Raji (cell line): ENCODE measurements around the gene PSME2.

ENCODE experiments used
- POLR2A ChIP-seq: IDR thresholded peaks from 2 replicates; pipeline ENCODE4 v1.6.1; 2011; ENCODE audit warnings: low read depth, low read length, control low read depth; ENCODE audit not compliant: insufficient read depth

The PSME2 gene

DNA sequence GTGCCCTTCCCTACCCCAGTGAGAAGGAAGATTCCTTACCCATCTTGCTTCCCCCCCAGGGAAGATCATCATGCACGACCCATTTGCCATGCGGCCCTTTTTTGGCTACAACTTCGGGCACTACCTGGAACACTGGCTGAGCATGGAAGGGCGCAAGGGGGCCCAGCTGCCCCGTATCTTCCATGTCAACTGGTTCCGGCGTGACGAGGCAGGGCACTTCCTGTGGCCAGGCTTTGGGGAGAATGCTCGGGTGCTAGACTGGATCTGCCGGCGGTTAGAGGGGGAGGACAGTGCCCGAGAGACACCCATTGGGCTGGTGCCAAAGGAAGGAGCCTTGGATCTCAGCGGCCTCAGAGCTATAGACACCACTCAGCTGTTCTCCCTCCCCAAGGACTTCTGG lies 43.0 kb downstream of the PSME2 start:
- no peak for TF ChIP-seq POLR2A

DNA sequence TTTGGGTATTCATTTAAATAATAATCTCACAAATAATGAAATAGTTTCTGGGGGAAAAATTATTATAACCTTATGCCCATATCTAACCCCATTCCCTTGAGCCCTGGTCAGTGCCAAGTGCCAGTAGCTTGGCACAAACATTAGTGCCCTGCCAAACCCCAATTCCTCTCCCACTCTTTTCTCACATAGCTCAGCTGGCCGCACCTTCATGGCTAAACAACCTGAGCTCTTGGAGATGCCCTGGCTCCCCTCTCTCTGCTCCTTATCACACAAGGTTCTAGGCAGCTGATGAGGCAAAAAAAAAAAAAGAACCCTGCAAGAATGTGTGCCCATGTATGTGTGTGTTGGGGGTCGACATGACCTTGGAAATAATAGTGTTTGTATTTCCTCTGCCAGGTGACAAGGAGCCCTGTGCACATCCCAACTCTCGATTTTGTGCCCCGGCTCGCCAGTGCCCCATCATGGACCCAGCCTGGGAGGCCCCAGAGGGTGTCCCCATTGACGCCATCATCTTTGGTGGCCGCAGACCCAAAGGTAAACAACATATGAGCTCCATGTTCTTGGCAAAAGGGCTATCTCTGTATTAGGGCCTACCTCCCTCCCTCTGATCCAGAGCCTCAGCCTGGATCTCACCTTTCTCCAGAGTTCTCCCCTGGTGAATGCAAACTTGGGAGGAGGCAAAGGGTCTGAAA lies 43.9 kb downstream of the PSME2 start:
- no peak for TF ChIP-seq POLR2A

DNA sequence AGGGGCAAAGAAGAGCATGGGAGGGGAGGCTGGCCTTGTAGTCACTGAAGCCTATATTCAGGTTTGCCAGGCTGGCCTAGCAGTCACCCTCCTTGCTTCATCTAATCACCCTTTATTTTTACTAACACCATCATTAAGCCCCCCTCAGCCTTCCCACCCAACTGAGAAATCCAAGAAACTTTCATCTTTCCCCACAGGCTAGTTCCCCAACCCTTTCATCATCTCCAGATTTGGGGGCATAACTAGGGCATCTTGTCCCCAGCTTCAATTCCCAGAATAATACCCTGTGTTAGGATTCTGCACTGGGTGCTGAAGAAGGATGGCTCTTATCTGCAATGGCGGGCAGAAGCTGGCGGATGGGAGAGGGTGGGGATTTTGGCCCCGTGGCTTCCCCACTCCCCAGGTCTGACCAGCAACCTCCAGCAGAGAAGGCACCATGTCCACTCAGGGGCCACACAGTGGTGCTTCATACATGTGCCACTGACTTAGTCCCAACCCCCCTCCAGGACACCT lies 45.4 kb downstream of the PSME2 start:
- TF ChIP-seq POLR2A, result no peak

DNA sequence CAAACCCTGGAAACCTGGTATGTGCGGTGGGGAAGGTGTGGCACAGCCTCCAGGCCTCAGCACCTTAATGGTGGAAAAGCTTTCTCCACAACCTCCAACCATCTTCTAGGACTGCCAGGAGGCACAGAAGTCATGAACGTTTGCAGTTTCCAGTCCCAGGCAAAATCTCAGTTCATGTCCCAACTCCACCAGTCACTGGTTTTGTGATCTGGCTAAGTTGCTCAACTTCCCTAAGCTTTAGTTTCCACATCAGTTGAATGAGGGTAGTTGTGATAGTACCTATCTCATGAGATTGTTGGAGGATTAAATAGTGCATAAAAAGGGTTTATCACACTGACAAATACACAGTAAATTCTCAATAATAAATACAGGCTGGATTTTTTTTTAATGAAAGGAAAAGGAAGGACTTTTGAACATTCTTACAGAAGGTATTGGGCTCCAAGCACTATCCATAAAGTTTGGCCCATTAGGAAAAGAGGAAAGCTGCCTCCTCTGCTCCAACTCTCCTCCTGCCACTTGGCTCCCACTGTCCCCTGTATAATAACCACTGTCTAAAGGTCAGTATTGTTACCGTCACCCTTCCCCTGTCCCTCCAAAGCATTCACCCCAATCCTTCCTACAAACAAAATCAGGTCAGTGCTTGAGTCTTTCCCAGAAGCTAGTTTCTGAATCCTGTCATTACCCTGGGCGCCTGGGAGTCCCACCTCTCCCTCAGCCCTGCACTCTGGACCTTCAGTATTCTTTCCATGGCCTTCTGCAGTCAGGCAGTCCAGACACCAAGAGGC lies 46.0 kb downstream of the PSME2 start:
- TF ChIP-seq POLR2A, result no peak

DNA sequence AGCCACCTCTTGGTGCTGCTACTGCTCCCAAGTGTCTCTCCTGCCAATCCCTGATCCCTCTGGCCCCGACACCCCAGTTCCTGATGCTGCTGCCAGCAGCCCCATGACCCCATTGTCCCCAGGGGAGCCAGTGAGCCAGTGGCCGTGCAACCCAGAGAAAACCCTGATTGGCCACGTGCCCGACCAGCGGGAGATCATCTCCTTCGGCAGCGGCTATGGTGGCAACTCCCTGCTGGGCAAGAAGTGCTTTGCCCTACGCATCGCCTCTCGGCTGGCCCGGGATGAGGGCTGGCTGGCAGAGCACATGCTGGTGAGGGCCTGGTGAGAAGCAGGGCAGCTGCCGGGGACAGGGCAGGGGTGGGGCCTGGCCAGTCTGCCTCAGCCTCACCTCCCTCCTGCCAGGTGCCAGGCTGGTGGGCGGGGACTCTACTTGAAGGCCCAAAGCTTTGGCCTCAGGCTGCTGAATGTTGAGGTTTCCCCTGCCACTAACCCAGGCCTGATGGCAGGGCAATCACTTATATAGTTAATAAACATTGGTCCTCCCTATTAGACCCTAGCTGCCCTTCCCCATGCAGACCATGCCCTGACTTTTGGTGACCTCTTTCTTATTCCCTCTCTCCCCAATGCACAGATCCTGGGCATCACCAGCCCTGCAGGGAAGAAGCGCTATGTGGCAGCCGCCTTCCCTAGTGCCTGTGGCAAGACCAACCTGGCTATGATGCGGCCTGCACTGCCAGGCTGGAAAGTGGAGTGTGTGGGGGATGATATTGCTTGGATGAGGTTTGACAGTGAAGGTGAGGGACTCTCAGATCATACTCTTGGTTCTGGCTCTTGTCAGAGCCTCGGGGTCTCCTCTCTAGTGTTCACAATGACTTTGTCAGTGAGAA lies 47.2 kb downstream of the PSME2 start:
- TF ChIP-seq POLR2A, result no peak

DNA sequence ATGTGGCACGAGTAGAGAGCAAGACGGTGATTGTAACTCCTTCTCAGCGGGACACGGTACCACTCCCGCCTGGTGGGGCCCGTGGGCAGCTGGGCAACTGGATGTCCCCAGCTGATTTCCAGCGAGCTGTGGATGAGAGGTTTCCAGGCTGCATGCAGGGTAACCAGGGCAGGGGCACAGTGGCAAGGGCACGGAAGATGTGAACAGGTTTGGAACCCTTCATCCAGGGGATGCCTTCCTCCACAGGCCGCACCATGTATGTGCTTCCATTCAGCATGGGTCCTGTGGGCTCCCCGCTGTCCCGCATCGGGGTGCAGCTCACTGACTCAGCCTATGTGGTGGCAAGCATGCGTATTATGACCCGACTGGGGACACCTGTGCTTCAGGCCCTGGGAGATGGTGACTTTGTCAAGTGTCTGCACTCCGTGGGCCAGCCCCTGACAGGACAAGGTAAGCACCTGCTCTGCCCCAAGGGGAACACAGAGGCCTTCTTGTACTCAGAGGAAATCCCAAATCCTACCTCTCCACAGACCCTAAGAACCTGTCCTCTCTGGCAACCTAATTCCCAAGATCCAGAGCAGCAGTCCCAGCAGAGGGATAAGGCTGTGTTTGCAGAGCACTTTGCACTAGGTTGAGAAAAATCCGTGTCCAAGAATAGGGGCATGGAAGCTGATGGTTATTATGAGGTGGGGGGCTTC lies 48.0 kb downstream of the PSME2 start:
- TF ChIP-seq POLR2A, result no peak

DNA sequence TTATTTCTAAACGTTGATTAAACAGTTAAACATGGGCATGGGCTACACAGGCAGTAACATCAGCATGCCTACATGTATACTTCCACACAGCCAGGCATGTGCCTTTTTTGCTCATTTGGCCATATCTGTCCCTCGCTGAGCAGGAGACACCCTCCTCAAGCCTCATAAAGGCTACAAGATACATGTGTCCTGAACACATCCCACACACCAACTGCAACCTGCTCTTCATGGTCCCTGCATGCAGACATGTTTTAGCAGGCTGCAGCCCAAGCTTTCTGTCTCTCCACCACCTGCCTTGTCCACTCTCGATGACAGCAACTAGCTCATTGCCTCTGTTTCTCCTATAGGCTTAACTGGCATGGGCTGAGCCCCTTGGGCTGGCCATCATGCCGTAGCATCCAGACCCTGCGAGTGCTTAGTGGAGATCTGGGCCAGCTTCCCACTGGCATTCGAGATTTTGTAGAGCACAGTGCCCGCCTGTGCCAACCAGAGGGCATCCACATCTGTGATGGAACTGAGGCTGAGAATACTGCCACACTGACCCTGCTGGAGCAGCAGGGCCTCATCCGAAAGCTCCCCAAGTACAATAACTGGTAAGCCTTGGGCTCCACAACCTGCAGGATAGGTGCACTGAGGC lies 49.7 kb downstream of the PSME2 start:
- peak; percentile 44; the same call in 1 of the 2 replicates for TF ChIP-seq POLR2A

DNA sequence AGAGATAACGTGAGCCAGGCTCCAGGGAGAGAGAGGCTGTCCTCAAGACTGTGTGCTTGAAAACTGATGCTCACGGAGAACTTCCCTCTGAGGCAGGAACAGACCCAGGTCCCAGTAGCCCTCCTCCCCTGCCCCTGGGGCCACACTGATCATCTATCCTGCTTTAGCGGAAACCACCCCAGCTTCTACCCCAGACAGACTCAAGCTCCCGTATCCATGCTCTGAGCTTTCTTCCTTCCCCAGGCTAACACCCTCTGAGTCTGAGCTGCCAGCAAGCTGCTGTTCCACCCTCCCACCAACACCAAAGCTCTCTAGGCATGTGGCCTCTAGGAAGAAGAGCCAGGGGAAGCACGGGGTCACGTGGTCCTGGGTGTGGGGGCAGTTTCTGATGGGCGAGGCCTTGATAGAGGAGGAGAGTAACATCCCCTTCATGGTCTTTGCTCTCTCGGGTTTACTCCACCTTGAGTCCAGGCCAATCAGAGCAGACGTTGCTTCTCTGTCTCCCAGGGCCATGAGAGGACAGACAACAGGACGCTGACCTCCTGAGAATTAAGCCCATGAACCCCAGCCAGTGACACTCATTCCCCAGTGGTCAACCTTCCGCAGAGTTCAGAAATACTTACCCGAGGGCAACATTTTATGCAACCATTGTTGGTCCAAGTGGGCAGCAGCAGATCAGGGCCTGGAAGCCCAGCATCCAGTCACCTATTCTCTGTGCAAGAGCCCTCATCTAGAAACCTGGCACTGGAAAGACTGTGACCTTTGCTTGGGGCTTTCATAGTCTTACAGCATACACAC lies 50.9 kb downstream of the PSME2 start:
- peak; percentile 90 for TF ChIP-seq POLR2A

DNA sequence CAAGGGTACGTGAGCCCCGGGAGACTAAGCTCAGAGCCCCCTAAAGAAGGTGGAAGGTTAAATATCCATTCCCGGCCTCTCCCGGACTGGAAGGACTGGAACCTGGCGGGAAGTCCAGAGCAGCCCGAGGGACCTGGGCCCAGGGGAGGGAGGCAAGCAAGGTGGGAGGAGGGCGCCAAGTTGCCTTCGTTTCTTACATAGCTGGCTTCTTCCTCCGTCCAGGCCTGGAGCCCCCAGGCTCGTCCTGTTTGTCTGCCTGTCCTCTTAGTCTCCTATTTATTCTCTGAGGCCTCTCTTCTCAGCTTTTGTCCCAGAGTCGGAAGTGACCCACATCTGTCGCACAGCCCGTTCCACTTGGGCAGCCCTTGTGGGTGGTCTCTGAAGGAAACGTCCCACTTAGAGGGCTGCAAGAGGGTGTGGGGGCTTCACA lies 51.6 kb downstream of the PSME2 start:
- TF ChIP-seq POLR2A, result no peak

DNA sequence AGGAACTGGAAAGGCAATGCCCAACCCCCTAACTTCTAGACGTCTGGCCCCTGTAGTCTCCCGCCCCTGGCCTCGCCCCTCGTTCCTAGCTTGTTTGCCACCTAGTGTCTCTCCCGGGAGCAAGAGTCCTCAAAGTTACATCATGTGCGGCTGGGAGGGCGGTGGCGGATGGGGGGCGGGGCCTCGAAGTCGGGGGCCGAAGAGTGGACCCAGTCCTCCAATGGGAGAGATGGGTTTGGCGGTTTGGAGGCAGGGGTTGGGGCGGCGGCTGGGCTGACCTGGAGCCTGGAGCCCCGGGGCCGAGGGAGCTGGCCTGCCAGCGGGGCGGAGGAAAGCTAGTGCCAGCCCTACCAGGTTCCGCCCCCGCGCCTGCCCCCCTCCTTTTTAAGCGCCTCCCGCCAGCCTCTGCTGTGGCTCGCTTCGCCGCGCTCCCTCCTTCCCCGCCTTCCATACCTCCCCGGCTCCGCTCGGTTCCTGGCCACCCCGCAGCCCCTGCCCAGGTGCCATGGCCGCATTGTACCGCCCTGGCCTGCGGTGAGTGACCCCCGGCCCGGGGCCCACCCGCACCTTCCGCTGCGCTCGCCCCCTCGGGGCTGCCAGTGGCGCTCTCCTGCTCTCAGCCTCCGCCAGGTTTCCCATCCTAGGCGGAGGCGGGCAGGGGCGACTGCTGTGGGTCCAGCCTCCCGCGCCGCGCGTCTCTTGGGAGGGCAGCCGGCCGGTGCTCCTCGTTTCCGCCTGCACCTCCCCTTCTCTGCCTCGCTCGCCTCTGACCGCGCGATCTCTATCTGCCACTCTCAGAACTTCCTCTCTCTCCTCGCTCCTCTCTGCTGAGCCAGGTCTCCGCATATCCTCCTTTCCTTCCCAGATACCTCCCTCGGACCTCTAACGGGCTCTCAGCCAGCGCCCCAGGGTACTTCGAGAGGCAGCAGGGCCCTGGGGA lies 52.2 kb downstream of the PSME2 start, which contains the start of gene PCK2:
TSS of gene PCK2 (plus strand) at position 411 of the 940 bp plus-strand sequence. CDS start at position 506, 95 bp downstream.
- peak; percentile 91 for TF ChIP-seq POLR2A
